ENCODE results near the gene INSR.

The INSR gene

DNA sequence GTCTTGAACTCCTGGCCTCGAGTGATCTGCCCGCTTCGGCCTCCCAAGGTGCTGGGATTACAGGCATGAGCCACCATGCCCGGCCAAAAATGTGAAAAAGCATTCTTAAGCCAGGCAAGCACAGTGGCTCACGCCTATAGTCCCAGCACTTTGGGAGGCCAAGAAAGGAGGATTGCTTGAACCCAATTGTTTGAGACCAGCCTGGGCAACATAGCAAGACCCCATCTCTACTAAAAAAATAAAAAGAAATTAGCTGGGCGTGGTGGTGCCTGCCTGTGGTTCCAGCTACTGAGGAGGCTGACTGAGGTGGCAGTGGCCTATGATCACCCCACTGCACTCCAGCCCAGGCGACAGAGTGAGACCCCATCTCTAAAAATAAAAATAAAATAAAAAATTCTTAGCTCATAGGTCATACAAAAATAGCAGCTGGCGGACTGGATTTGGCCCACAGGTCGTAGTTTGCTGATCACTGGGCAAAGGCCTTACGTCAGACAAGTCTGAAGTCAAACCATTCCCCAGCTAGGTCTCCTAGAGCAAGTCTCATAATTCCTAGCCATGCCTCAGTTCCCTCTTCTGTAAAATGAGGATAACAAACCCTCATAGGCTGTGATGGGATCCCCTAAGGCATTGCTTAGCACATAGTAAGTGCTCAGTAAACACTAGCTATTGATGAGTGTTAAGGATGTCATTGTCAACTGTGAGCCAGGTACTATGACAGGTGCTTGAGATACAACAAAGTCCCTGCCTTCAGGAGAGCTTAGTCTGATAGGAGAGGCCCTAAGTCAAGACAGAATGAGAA is 36.0 kb downstream of the INSR start:
- H2BK120ac ChIP-seq (ENCODE audit: low read depth, low read length), result no peak overlapping the region
- no peaks in the 10 kb centered on the region for H3K9me3 ChIP-seq (ENCODE audit: control insufficient read depth, low read length)
- no peak overlapping the region for H2AFZ ChIP-seq (ENCODE audit: low read depth, low read length)
- H3K4me3 ChIP-seq (ENCODE audit: insufficient read depth in 1 of 2, low read depth in 1 of 2, low read length in 2 of 2), result no peak overlapping the region
- H3K27ac ChIP-seq (ENCODE audit: low read length, poor library complexity, severe bottlenecking), result no peak overlapping the region
- no peak for DNase-seq
- no peak overlapping the region for H4K8ac ChIP-seq (ENCODE audit: low read length)
- no peak overlapping the region for H2AK5ac ChIP-seq (ENCODE audit: low read length, severe bottlenecking)
- H3K36me3 ChIP-seq (ENCODE audit: control insufficient read depth in 1 of 2, insufficient read depth in 2 of 2, low read depth in 1 of 2, low read length in 2 of 2), result no peaks in the 10 kb centered on the region
- no peak overlapping the region for H3K23ac ChIP-seq (ENCODE audit: low read length in 2 of 2)
- H2BK12ac ChIP-seq (ENCODE audit: low read length in 2 of 2), result no peak overlapping the region
- 89% methylated on average over 10 of the region's 10 CpGs for WGBS
- no peak overlapping the region for H2BK5ac ChIP-seq (ENCODE audit: low read depth, low read length, poor library complexity, severe bottlenecking)
- no peak overlapping the region for H3K18ac ChIP-seq (ENCODE audit: low read depth in 1 of 2, low read length in 2 of 2)
- H4K91ac ChIP-seq (ENCODE audit: low read length), result no peak overlapping the region
- no peak overlapping the region for H3K14ac ChIP-seq (ENCODE audit: low read length in 2 of 2)
- no peak overlapping the region for H3K9ac ChIP-seq (ENCODE audit: low read length)
- H3K79me1 ChIP-seq (replicated peaks; ENCODE audit: low read length, poor library complexity, severe bottlenecking), result peaks cover 4% of the 10 kb centered on the region
- H2BK15ac ChIP-seq (ENCODE audit: low read depth, poor library complexity, severe bottlenecking), result no peak overlapping the region
- H3K4me2 ChIP-seq (ENCODE audit: low read length, poor library complexity, severe bottlenecking), result no peak overlapping the region
- no peak overlapping the region for H3K4ac ChIP-seq (ENCODE audit: low read depth in 1 of 2, low read length in 2 of 2)
- H3K4me1 ChIP-seq (ENCODE audit: control insufficient read depth, insufficient read depth, low read depth, low read length), result no peaks in the 10 kb centered on the region
- no peaks in the 10 kb centered on the region for H3K27me3 ChIP-seq (ENCODE audit: control insufficient read depth in 1 of 2, insufficient read depth in 1 of 2, low read length in 2 of 2)

- no peak overlapping the region for H4K91ac ChIP-seq (ENCODE audit: low read length)
- H3K23ac ChIP-seq (ENCODE audit: low read length in 2 of 2), result no peak overlapping the region
- no peak overlapping the region for H2AK5ac ChIP-seq (ENCODE audit: low read length, severe bottlenecking)
- no peak overlapping the region for H3K4ac ChIP-seq (ENCODE audit: low read depth in 1 of 2, low read length in 2 of 2)
- H3K79me1 ChIP-seq (replicated peaks; ENCODE audit: low read length, poor library complexity, severe bottlenecking), result peaks cover 4% of the 10 kb centered on the region
- peak; percentile 28 for DNase-seq
- H3K4me1 ChIP-seq (ENCODE audit: control insufficient read depth, insufficient read depth, low read depth, low read length), result no peaks in the 10 kb centered on the region
- H4K8ac ChIP-seq (ENCODE audit: low read length), result no peak overlapping the region
- H3K4me2 ChIP-seq (ENCODE audit: low read length, poor library complexity, severe bottlenecking), result no peak overlapping the region
- no peak overlapping the region for H3K18ac ChIP-seq (ENCODE audit: low read depth in 1 of 2, low read length in 2 of 2)
- no peak overlapping the region for H2BK120ac ChIP-seq (ENCODE audit: low read depth, low read length)
- H2BK12ac ChIP-seq (ENCODE audit: low read length in 2 of 2), result no peak overlapping the region
- no peak overlapping the region for H3K4me3 ChIP-seq (ENCODE audit: insufficient read depth in 1 of 2, low read depth in 1 of 2, low read length in 2 of 2)
- 80% methylated on average over 11 of the region's 17 CpGs for WGBS
- H2BK5ac ChIP-seq (ENCODE audit: low read depth, low read length, poor library complexity, severe bottlenecking), result no peak overlapping the region
- H2AFZ ChIP-seq (ENCODE audit: low read depth, low read length), result no peak overlapping the region
- H3K27ac ChIP-seq (ENCODE audit: low read length, poor library complexity, severe bottlenecking), result no peak overlapping the region
- no peak overlapping the region for H2BK15ac ChIP-seq (ENCODE audit: low read depth, poor library complexity, severe bottlenecking)
- no peak overlapping the region for H3K14ac ChIP-seq (ENCODE audit: low read length in 2 of 2)
- no peaks in the 10 kb centered on the region for H3K27me3 ChIP-seq (ENCODE audit: control insufficient read depth in 1 of 2, insufficient read depth in 1 of 2, low read length in 2 of 2)
- H3K9me3 ChIP-seq (ENCODE audit: control insufficient read depth, low read length), result no peaks in the 10 kb centered on the region
- H3K9ac ChIP-seq (ENCODE audit: low read length), result peak overlapping the region; percentile 54
- no peaks in the 10 kb centered on the region for H3K36me3 ChIP-seq (ENCODE audit: control insufficient read depth in 1 of 2, insufficient read depth in 2 of 2, low read depth in 1 of 2, low read length in 2 of 2)
Observed at GRCh38 chr19:7257148-7258040, 36.8 kb downstream of the INSR start.

DNA sequence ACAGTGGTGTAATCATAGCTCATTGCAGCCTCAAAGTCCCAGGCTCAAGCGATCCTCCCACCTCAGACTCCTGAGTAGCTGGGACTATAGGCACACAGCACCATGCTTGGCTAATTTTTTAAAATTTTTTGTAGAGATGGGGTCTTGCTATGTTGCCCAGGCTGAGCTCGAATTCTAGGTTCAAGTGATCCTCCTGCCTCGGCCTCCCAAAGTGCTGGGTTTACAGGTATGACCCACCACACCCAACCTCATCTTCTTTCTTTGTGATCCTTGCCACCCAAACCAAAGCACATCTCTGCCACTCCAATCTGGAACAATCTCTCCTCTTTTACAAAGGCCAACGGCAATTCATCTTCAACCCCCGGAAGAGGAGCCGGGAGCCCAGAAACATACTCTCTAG is 38.6 kb downstream of the INSR start:
- Histone ChIP-seq H2AFZ (ENCODE audit: low read depth, low read length) (no peak overlapping the region), H3K23ac (ENCODE audit: low read length in 2 of 2) (no peak overlapping the region), H3K4me3 (ENCODE audit: insufficient read depth in 1 of 2, low read depth in 1 of 2, low read length in 2 of 2) (no peak overlapping the region), H3K36me3 (ENCODE audit: control insufficient read depth in 1 of 2, insufficient read depth in 2 of 2, low read depth in 1 of 2, low read length in 2 of 2) (no peaks in the 10 kb centered on the region), H3K4ac (ENCODE audit: low read depth in 1 of 2, low read length in 2 of 2) (no peak overlapping the region), H3K9ac (ENCODE audit: low read length) (no peak overlapping the region), H4K8ac (ENCODE audit: low read length) (no peak overlapping the region), H3K4me2 (ENCODE audit: low read length, poor library complexity, severe bottlenecking) (no peak overlapping the region), H3K79me1 (replicated peaks; ENCODE audit: low read length, poor library complexity, severe bottlenecking) (peaks cover 2% of the 10 kb centered on the region), H2BK120ac (ENCODE audit: low read depth, low read length) (no peak overlapping the region), H3K14ac (ENCODE audit: low read length in 2 of 2) (no peak overlapping the region), H3K18ac (ENCODE audit: low read depth in 1 of 2, low read length in 2 of 2) (no peak overlapping the region), H3K27ac (ENCODE audit: low read length, poor library complexity, severe bottlenecking) (no peak overlapping the region), H2BK12ac (ENCODE audit: low read length in 2 of 2) (no peak overlapping the region), H4K91ac (ENCODE audit: low read length) (no peak overlapping the region), H2BK5ac (ENCODE audit: low read depth, low read length, poor library complexity, severe bottlenecking) (no peak overlapping the region), H3K4me1 (ENCODE audit: control insufficient read depth, insufficient read depth, low read depth, low read length) (no peaks in the 10 kb centered on the region), H2AK5ac (ENCODE audit: low read length, severe bottlenecking) (no peak overlapping the region), H3K27me3 (ENCODE audit: control insufficient read depth in 1 of 2, insufficient read depth in 1 of 2, low read length in 2 of 2) (no peaks in the 10 kb centered on the region), H2BK15ac (ENCODE audit: low read depth, poor library complexity, severe bottlenecking) (no peak overlapping the region), H3K9me3 (ENCODE audit: control insufficient read depth, low read length) (no peaks in the 10 kb centered on the region)
- DNase-seq, result no peak
- 92% methylated on average over 5 of the region's 6 CpGs for WGBS

DNA sequence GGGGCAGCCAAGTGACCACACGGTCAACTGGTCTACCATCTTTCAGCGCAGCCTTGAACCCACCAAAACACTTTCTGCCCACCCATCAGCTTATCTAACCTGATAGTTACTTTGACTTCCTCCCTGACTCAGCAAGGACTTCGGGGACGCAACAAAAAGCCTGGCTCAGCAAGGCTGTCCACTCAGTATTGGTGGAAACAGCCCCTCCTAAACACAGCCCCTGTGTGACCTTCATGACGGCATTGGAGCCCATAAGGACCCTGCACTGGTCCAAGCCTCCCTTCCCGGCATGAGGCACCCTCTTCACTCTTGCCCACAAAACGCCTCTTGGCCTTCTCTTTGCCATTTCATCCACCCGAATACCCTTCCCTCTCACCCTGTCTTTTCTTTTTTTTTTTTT is 39.1 kb downstream of the INSR start:
- Histone ChIP-seq H2BK5ac (ENCODE audit: low read depth, low read length, poor library complexity, severe bottlenecking) (no peak overlapping the region), H3K79me1 (replicated peaks; ENCODE audit: low read length, poor library complexity, severe bottlenecking) (peaks cover 1% of the 10 kb centered on the region), H3K4me1 (ENCODE audit: control insufficient read depth, insufficient read depth, low read depth, low read length) (no peaks in the 10 kb centered on the region), H2BK120ac (ENCODE audit: low read depth, low read length) (no peak overlapping the region), H3K4me3 (ENCODE audit: insufficient read depth in 1 of 2, low read depth in 1 of 2, low read length in 2 of 2) (no peak overlapping the region), H2AFZ (ENCODE audit: low read depth, low read length) (no peak overlapping the region), H2BK15ac (ENCODE audit: low read depth, poor library complexity, severe bottlenecking) (no peak overlapping the region), H3K18ac (ENCODE audit: low read depth in 1 of 2, low read length in 2 of 2) (no peak overlapping the region), H4K8ac (ENCODE audit: low read length) (no peak overlapping the region), H3K9ac (ENCODE audit: low read length) (no peak overlapping the region), H3K14ac (ENCODE audit: low read length in 2 of 2) (no peak overlapping the region), H3K4me2 (ENCODE audit: low read length, poor library complexity, severe bottlenecking) (no peak overlapping the region), H3K4ac (ENCODE audit: low read depth in 1 of 2, low read length in 2 of 2) (no peak overlapping the region), H3K9me3 (ENCODE audit: control insufficient read depth, low read length) (no peaks in the 10 kb centered on the region), H3K23ac (ENCODE audit: low read length in 2 of 2) (no peak overlapping the region), H3K27ac (ENCODE audit: low read length, poor library complexity, severe bottlenecking) (no peak overlapping the region), H3K27me3 (ENCODE audit: control insufficient read depth in 1 of 2, insufficient read depth in 1 of 2, low read length in 2 of 2) (no peaks in the 10 kb centered on the region), H2AK5ac (ENCODE audit: low read length, severe bottlenecking) (no peak overlapping the region), H4K91ac (ENCODE audit: low read length) (no peak overlapping the region), H3K36me3 (ENCODE audit: control insufficient read depth in 1 of 2, insufficient read depth in 2 of 2, low read depth in 1 of 2, low read length in 2 of 2) (no peaks in the 10 kb centered on the region), H2BK12ac (ENCODE audit: low read length in 2 of 2) (no peak overlapping the region)
- 85% methylated on average over 8 of the region's 8 CpGs for WGBS
- no peak for DNase-seq

All from mesenchymal stem cell (in vitro differentiated cells and primary cell).